ENCODE data around the gene NEK6. TPM values are rescaled to one million over a fixed set of nuclear protein-coding genes. Genes with fewer than 3 reads are reported as not detected.

Gene NEK6
- total RNA-seq, 1 experiment from 2014 or later = 28.4 TPM

- H3K9me3 ChIP-seq (replicated peaks) = no peaks in the 10 kb centered on the region
- H3K27ac ChIP-seq = no peak overlapping the region
- H3K4me1 ChIP-seq = no peaks in the 10 kb centered on the region
- DNase-seq = no peak
- no peaks in the 10 kb centered on the region for H3K27me3 ChIP-seq
- peaks cover 21% of the 10 kb centered on the region for H3K36me3 ChIP-seq
- no peak overlapping the region for H3K4me3 ChIP-seq
Observed at GRCh38 chr9:124386201-124386600, 128.5 kb downstream of the NEK6 start.

- Histone ChIP-seq H3K4me3 (no peak overlapping the region), H3K9me3 (replicated peaks) (no peaks in the 10 kb centered on the region), H3K27me3 (no peaks in the 10 kb centered on the region), H3K27ac (no peak overlapping the region), H3K4me1 (no peaks in the 10 kb centered on the region; the same call in 1 of the 2 replicates), H3K36me3 (peaks cover 17% of the 10 kb centered on the region)
- peak in 1 of 2 experiments; percentile 30 for DNase-seq
Observed at GRCh38 chr9:124388275-124389048, 130.7 kb downstream of the NEK6 start.

GRCh38 chr9:124389146-124389939, 131.6 kb downstream of the NEK6 start:
- Histone ChIP-seq H3K27ac (no peak overlapping the region), H3K4me1 (no peaks in the 10 kb centered on the region; the same call in 1 of the 2 replicates), H3K27me3 (no peaks in the 10 kb centered on the region), H3K9me3 (replicated peaks) (no peaks in the 10 kb centered on the region), H3K36me3 (peaks cover 12% of the 10 kb centered on the region), H3K4me3 (no peak overlapping the region)
- no peak for DNase-seq

GRCh38 chr9:124390794-124391658, 133.3 kb downstream of the NEK6 start:
- no peak overlapping the region for H3K4me3 ChIP-seq
- H3K4me1 ChIP-seq = no peaks in the 10 kb centered on the region; the same call in 1 of the 2 replicates

GRCh38 chr9:124392254-124392870, 134.6 kb downstream of the NEK6 start:
- H3K27me3 ChIP-seq = no peaks in the 10 kb centered on the region
- peaks cover 3% of the 10 kb centered on the region; the same call in 1 of the 2 replicates for H3K4me1 ChIP-seq
- peaks cover 28% of the 10 kb centered on the region for H3K36me3 ChIP-seq
- no peak overlapping the region for H3K27ac ChIP-seq
- H3K9me3 ChIP-seq (replicated peaks) = no peaks in the 10 kb centered on the region
- no peak for DNase-seq
- no peak overlapping the region for H3K4me3 ChIP-seq

More at GRCh38 chr9:124390794-124391658, 133.3 kb downstream of the NEK6 start:
- H3K9me3 ChIP-seq (replicated peaks) = no peaks in the 10 kb centered on the region
- H3K36me3 ChIP-seq = peaks cover 18% of the 10 kb centered on the region
- H3K27me3 ChIP-seq = no peaks in the 10 kb centered on the region
- DNase-seq = no peak
- H3K27ac ChIP-seq = no peak overlapping the region

GRCh38 chr9:124392871-124393460, 135.2 kb downstream of the NEK6 start:
- Histone ChIP-seq H3K36me3 (peaks cover 28% of the 10 kb centered on the region), H3K27ac (no peak overlapping the region)
- peak in 1 of 2 experiments; percentile 28 for DNase-seq

GRCh38 chr9:124394167-124394566, 136.4 kb downstream of the NEK6 start:
- no peak for DNase-seq
- peaks cover 19% of the 10 kb centered on the region for H3K4me1 ChIP-seq
- no peak overlapping the region for H3K27ac ChIP-seq
- no peak overlapping the region for H3K4me3 ChIP-seq
- H3K9me3 ChIP-seq (replicated peaks) = no peaks in the 10 kb centered on the region
- peaks cover 31% of the 10 kb centered on the region for H3K36me3 ChIP-seq
- H3K27me3 ChIP-seq = no peaks in the 10 kb centered on the region

More at GRCh38 chr9:124392871-124393460, 135.2 kb downstream of the NEK6 start:
- H3K4me3 ChIP-seq = no peak overlapping the region
- H3K4me1 ChIP-seq = peaks cover 8% of the 10 kb centered on the region
- no peaks in the 10 kb centered on the region for H3K27me3 ChIP-seq
- no peaks in the 10 kb centered on the region for H3K9me3 ChIP-seq (replicated peaks)

GRCh38 chr9:124394596-124394995, 136.8 kb downstream of the NEK6 start:
- peaks cover 31% of the 10 kb centered on the region for H3K36me3 ChIP-seq
- no peak overlapping the region for H3K4me3 ChIP-seq
- peaks cover 22% of the 10 kb centered on the region for H3K4me1 ChIP-seq
- H3K27ac ChIP-seq = no peak overlapping the region
- no peak for DNase-seq
- H3K9me3 ChIP-seq (replicated peaks) = no peaks in the 10 kb centered on the region
- H3K27me3 ChIP-seq = no peaks in the 10 kb centered on the region

- DNase-seq = no peak
- Histone ChIP-seq H3K4me3 (no peak overlapping the region), H3K36me3 (peaks cover 31% of the 10 kb centered on the region), H3K4me1 (peaks cover 31% of the 10 kb centered on the region), H3K27me3 (no peaks in the 10 kb centered on the region), H3K9me3 (replicated peaks) (no peaks in the 10 kb centered on the region), H3K27ac (no peak overlapping the region)
Observed at GRCh38 chr9:124395826-124396225, 138.1 kb downstream of the NEK6 start.

GRCh38 chr9:124398191-124398935, 140.6 kb downstream of the NEK6 start:
- peaks cover 32% of the 10 kb centered on the region for H3K36me3 ChIP-seq
- H3K27me3 ChIP-seq = no peaks in the 10 kb centered on the region
- H3K27ac ChIP-seq = peak overlapping the region; percentile 93

GRCh38 chr9:124399323-124399967, 141.7 kb downstream of the NEK6 start:
- H3K9me3 ChIP-seq (replicated peaks) = no peaks in the 10 kb centered on the region
- DNase-seq = peak; percentile 94 to 96
- no peaks in the 10 kb centered on the region for H3K27me3 ChIP-seq
- H3K27ac ChIP-seq = peak overlapping the region; percentile 93
- H3K36me3 ChIP-seq = peaks cover 33% of the 10 kb centered on the region
- H3K4me3 ChIP-seq = peak overlapping the region; percentile 30
- H3K4me1 ChIP-seq = peaks cover 42% of the 10 kb centered on the region

More at GRCh38 chr9:124398191-124398935, 140.6 kb downstream of the NEK6 start:
- DNase-seq = peak in 1 of 2 experiments; percentile 36
- Histone ChIP-seq H3K4me1 (peaks cover 42% of the 10 kb centered on the region), H3K9me3 (replicated peaks) (no peaks in the 10 kb centered on the region), H3K4me3 (no peak overlapping the region; the same call in 1 of the 2 replicates)

- Histone ChIP-seq H3K36me3 (peaks cover 37% of the 10 kb centered on the region), H3K27me3 (no peaks in the 10 kb centered on the region), H3K4me1 (peaks cover 42% of the 10 kb centered on the region), H3K4me3 (peak overlapping the region; percentile 30), H3K9me3 (replicated peaks) (no peaks in the 10 kb centered on the region), H3K27ac (peak overlapping the region; percentile 93)
- DNase-seq = peak; percentile 82 to 87
Observed at GRCh38 chr9:124399968-124400940, 142.5 kb downstream of the NEK6 start.
